Ishikawa (cell line): ENCODE results near the gene GDPD5.

Experiments used
- CEBPB ChIP-seq: IDR thresholded peaks from 2 replicates; pipeline ENCODE4 v1.6.1; 2012
- CREB1 ChIP-seq: IDR thresholded peaks from 2 replicates; pipeline ENCODE4 v1.6.1; 2012; ENCODE audit warnings: low read depth
- EGR1 ChIP-seq: IDR thresholded peaks from 2 replicates; pipeline ENCODE4 v1.6.1; 2012
- EP300 ChIP-seq: IDR thresholded peaks from 2 replicates; pipeline ENCODE4 v1.6.1; 2012; ENCODE audit warnings: borderline replicate concordance
- FOXM1 ChIP-seq: IDR thresholded peaks from 2 replicates; pipeline ENCODE4 v1.6.1; 2012; ENCODE audit warnings: low read depth, borderline replicate concordance
- NFIC ChIP-seq: IDR thresholded peaks from 2 replicates; pipeline ENCODE4 v1.6.1; 2012
- RAD21 ChIP-seq: IDR thresholded peaks from 2 replicates; pipeline ENCODE4 v1.6.1; 2012; ENCODE audit warnings: low read depth
- TAF1 ChIP-seq: IDR thresholded peaks from 2 replicates; pipeline ENCODE4 v1.6.1; 2012; ENCODE audit warnings: low read depth, mild to moderate bottlenecking
- TCF12 ChIP-seq: IDR thresholded peaks from 2 replicates; pipeline ENCODE4 v1.6.1; 2012; ENCODE audit warnings: low read depth
- TEAD4 ChIP-seq: IDR thresholded peaks from 2 replicates; pipeline ENCODE4 v1.6.1; 2012
- USF1 ChIP-seq: IDR thresholded peaks from 2 replicates; pipeline ENCODE4 v1.6.1; 2012
- YY1 ChIP-seq: IDR thresholded peaks from 2 replicates; pipeline ENCODE4 v1.6.1; 2012; ENCODE audit warnings: low read depth
- ZBTB7A ChIP-seq: IDR thresholded peaks from 2 replicates; pipeline ENCODE4 v1.6.1; 2012; ENCODE audit warnings: low read depth
- TF ChIP-seq, protein P1 (sequence below): IDR thresholded peaks from 2 replicates; pipeline ENCODE4 v1.6.1; 2012; ENCODE audit warnings: low read depth, mild to moderate bottlenecking
- TF ChIP-seq, protein P2 (sequence below): IDR thresholded peaks from 2 replicates; pipeline ENCODE4 v1.6.1; 2012

The GDPD5 gene

GRCh38 chr11:75518204-75518549, 7.6 kb downstream of the GDPD5 start:
- TF ChIP-seq, protein P1, sequence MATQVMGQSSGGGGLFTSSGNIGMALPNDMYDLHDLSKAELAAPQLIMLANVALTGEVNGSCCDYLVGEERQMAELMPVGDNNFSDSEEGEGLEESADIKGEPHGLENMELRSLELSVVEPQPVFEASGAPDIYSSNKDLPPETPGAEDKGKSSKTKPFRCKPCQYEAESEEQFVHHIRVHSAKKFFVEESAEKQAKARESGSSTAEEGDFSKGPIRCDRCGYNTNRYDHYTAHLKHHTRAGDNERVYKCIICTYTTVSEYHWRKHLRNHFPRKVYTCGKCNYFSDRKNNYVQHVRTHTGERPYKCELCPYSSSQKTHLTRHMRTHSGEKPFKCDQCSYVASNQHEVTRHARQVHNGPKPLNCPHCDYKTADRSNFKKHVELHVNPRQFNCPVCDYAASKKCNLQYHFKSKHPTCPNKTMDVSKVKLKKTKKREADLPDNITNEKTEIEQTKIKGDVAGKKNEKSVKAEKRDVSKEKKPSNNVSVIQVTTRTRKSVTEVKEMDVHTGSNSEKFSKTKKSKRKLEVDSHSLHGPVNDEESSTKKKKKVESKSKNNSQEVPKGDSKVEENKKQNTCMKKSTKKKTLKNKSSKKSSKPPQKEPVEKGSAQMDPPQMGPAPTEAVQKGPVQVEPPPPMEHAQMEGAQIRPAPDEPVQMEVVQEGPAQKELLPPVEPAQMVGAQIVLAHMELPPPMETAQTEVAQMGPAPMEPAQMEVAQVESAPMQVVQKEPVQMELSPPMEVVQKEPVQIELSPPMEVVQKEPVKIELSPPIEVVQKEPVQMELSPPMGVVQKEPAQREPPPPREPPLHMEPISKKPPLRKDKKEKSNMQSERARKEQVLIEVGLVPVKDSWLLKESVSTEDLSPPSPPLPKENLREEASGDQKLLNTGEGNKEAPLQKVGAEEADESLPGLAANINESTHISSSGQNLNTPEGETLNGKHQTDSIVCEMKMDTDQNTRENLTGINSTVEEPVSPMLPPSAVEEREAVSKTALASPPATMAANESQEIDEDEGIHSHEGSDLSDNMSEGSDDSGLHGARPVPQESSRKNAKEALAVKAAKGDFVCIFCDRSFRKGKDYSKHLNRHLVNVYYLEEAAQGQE, result no peak
- TF ChIP-seq TAF1, result no peak
- TF ChIP-seq TEAD4, result no peak
- no peak for TF ChIP-seq TCF12
- TF ChIP-seq ZBTB7A, result no peak
- no peak for TF ChIP-seq NFIC
- TF ChIP-seq EGR1, result no peak
- TF ChIP-seq FOXM1, result no peak
- TF ChIP-seq EP300, result no peak
- TF ChIP-seq RAD21, result no peak
- no peak for TF ChIP-seq CEBPB
- TF ChIP-seq CREB1, result no peak
- TF ChIP-seq USF1, result no peak
- no peak for TF ChIP-seq YY1
- TF ChIP-seq, protein P2, sequence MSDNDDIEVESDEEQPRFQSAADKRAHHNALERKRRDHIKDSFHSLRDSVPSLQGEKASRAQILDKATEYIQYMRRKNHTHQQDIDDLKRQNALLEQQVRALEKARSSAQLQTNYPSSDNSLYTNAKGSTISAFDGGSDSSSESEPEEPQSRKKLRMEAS, result no peak

DNA sequence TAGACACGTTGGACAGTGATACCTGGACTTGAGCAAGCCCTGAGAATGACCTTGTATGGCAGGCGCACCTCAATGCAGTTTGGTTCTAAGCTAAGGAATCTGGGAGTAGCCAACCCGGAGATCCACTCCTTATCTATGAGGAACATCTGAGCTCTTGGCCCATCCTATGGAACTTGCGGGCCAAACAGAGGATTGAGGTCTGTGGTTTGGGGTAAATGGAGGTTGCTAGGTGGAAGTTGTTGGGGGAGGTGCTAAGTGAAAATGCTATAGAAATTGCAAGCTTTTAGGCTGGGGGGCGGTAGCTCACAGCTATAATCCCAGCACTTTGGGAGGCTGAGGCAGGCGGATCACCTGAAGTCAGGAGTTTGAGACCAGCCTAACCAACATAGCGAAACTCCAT, 8.9 kb downstream of the GDPD5 start:
- TF ChIP-seq TEAD4, result no peak
- no peak for TF ChIP-seq YY1
- TF ChIP-seq TCF12, result no peak
- TF ChIP-seq USF1, result no peak
- TF ChIP-seq CREB1, result no peak
- TF ChIP-seq EGR1, result no peak
- no peak for TF ChIP-seq ZBTB7A
- TF ChIP-seq RAD21, result no peak

GRCh38 chr11:75516140-75516539, 9.6 kb downstream of the GDPD5 start:
- TF ChIP-seq FOXM1, result no peak
- no peak for TF ChIP-seq EGR1
- TF ChIP-seq EP300, result no peak
- TF ChIP-seq USF1, result no peak
- TF ChIP-seq, protein P2, result no peak
- TF ChIP-seq YY1, result no peak
- no peak for TF ChIP-seq CREB1
- TF ChIP-seq TAF1, result no peak
- TF ChIP-seq CEBPB, result no peak
- TF ChIP-seq ZBTB7A, result no peak
- TF ChIP-seq, protein P1, result no peak

DNA sequence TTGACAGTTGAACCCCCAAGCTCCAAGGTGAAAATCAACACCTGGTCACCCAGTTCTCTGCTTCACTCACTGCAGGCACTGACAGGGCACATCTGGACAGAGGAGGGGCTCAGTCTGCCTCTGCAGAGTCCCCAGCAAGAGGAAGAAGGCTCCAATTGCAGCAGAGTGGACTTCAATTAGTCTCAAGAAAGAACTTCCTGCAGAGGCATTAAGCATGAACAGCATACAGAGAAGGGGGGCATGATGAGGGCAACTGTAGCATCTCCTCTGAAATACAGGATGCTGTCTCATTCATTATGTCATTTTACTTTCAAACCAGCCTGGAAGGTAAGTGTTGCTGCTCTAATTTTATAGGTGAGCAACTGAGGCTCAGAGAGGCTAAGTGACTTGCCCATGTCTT, 11.1 kb downstream of the GDPD5 start:
- TF ChIP-seq TCF12, result no peak
- no peak for TF ChIP-seq USF1
- no peak for TF ChIP-seq RAD21
- TF ChIP-seq, protein P2, result no peak
- no peak for TF ChIP-seq NFIC
- no peak for TF ChIP-seq CEBPB
- no peak for TF ChIP-seq EGR1
- TF ChIP-seq TAF1, result no peak
- no peak for TF ChIP-seq FOXM1
- no peak for TF ChIP-seq TEAD4
- TF ChIP-seq EP300, result no peak
- no peak for TF ChIP-seq ZBTB7A
- TF ChIP-seq, protein P1, result no peak
- TF ChIP-seq YY1, result no peak
- no peak for TF ChIP-seq CREB1
